Hematopoietic multipotent progenitor cell treated with erythropoietin and hydrocortisone succinate and interleukin-3 and kit ligand, for 8 days (in vitro differentiated cells): ENCODE results near the gene TBXT.

Experiments used
- DNase-seq: peaks from one replicate; pipeline ENCODE4 v3.0.0-alpha.2; 2015

TBXT gene

DNA sequence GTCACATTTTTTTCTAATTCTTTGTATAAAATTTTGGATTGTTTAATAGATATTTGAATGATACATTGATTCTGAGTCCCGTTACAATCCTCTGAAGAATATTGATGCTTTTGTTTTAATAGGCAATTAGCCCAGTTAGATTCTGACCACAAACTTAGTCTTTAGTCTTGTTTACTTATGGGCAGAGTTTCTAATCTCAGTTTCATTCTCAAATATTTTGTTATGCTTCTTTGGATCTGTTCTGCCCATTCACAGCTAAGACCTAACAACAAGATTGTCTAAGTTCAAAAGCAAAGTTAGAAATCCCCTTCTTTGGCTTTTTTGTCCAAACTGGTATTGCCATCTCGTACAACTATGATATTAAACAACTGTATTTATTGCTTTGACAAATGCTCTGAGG, 58.0 kb downstream of the TBXT start:
- no peak for DNase-seq
